Fibroblast of lung (primary cell): ENCODE data around the gene AP4E1.

ENCODE experiments used
- EZH2 ChIP-seq: IDR thresholded peaks from 2 replicates; pipeline ENCODE4 v1.5.1; 2012; ENCODE audit warnings: low read length, control low read depth, mild to moderate bottlenecking; ENCODE audit errors: missing control alignments
- TF ChIP-seq, protein P1 (sequence below), 2 donors: IDR thresholded peaks in 1 of 2; conservative IDR thresholded peaks in 1 of 2; 1 replicate in 1 of 2; 2 replicates in 1 of 2; pipeline ENCODE4 v1.5.1; 2011 to 2012; ENCODE audit warnings: low read length in 2 of 2, control low read depth in 1 of 2, inconsistent platforms in 1 of 2, low read depth in 1 of 2, mild to moderate bottlenecking in 1 of 2

DNA sequence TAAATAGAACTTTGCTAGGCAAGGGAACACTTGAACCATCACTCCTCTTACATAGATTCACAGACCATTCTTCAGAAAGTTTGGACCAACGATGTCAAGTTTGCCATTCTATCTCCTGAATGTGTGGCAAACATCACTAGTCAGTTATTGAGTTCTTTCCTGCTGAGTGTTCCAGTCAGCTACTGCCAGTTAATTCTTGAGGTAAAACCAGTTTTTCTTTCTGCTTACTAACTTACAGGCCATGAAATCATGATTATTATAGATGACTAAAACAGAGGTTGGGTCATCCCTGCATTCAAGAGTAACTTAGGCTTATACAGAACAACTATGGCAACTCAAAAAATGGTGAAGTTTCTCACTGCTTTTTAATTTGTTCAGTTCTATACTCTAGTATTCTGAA lies 88.2 kb downstream of the AP4E1 start:
- TF ChIP-seq, protein P1, sequence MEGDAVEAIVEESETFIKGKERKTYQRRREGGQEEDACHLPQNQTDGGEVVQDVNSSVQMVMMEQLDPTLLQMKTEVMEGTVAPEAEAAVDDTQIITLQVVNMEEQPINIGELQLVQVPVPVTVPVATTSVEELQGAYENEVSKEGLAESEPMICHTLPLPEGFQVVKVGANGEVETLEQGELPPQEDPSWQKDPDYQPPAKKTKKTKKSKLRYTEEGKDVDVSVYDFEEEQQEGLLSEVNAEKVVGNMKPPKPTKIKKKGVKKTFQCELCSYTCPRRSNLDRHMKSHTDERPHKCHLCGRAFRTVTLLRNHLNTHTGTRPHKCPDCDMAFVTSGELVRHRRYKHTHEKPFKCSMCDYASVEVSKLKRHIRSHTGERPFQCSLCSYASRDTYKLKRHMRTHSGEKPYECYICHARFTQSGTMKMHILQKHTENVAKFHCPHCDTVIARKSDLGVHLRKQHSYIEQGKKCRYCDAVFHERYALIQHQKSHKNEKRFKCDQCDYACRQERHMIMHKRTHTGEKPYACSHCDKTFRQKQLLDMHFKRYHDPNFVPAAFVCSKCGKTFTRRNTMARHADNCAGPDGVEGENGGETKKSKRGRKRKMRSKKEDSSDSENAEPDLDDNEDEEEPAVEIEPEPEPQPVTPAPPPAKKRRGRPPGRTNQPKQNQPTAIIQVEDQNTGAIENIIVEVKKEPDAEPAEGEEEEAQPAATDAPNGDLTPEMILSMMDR (conservative IDR thresholded peaks at IDR 0.05 in 1 of 2, IDR thresholded peaks at IDR 0.05 in 1 of 2; ENCODE audit: low read depth in 1 of 2, low read length in 2 of 2), result no peak
- TF ChIP-seq EZH2, result no peak
